GM13976 (cell line): Measurements from ENCODE around the gene PHGDH.

Experiments
- DNase-seq: peaks from one replicate; pipeline ENCODE4 v3.0.0; 2012; ENCODE audit warnings: low spot score
- in situ Hi-C: fragments of 300-500 bp; cut with MboI; formaldehyde crosslinking; loops from one replicate; pipeline ENCODE4 v1.12.0; 2022; ENCODE audit warnings: low sequenced_read_pairs, mixed read lengths, inconsistent platforms; ENCODE audit not compliant: unreplicated experiment
- TF ChIP-seq, protein P1 (sequence below): IDR thresholded peaks from 2 replicates; pipeline ENCODE4 v1.5.1; 2012; ENCODE audit warnings: borderline replicate concordance, mild to moderate bottlenecking; ENCODE audit not compliant: insufficient read depth; ENCODE audit errors: extremely low read depth, missing control alignments, control extremely low read depth

PHGDH gene

GRCh38 chr1:119733754-119734153 lies 22.0 kb downstream of the PHGDH start:
- in situ Hi-C loops, result no loop called here
- no peak for DNase-seq
- TF ChIP-seq, protein P1, sequence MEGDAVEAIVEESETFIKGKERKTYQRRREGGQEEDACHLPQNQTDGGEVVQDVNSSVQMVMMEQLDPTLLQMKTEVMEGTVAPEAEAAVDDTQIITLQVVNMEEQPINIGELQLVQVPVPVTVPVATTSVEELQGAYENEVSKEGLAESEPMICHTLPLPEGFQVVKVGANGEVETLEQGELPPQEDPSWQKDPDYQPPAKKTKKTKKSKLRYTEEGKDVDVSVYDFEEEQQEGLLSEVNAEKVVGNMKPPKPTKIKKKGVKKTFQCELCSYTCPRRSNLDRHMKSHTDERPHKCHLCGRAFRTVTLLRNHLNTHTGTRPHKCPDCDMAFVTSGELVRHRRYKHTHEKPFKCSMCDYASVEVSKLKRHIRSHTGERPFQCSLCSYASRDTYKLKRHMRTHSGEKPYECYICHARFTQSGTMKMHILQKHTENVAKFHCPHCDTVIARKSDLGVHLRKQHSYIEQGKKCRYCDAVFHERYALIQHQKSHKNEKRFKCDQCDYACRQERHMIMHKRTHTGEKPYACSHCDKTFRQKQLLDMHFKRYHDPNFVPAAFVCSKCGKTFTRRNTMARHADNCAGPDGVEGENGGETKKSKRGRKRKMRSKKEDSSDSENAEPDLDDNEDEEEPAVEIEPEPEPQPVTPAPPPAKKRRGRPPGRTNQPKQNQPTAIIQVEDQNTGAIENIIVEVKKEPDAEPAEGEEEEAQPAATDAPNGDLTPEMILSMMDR, result no peak

- in situ Hi-C loops, result no loop called here
- no peak for DNase-seq
- TF ChIP-seq, protein P1, result no peak
Measured at GRCh38 chr1:119735217-119735616, 23.5 kb downstream of the PHGDH start.

- TF ChIP-seq, protein P1, result no peak
- DNase-seq, result no peak
- in situ Hi-C loops, result no loop called here
Measured at GRCh38 chr1:119736649-119737039, 24.9 kb downstream of the PHGDH start.

DNA sequence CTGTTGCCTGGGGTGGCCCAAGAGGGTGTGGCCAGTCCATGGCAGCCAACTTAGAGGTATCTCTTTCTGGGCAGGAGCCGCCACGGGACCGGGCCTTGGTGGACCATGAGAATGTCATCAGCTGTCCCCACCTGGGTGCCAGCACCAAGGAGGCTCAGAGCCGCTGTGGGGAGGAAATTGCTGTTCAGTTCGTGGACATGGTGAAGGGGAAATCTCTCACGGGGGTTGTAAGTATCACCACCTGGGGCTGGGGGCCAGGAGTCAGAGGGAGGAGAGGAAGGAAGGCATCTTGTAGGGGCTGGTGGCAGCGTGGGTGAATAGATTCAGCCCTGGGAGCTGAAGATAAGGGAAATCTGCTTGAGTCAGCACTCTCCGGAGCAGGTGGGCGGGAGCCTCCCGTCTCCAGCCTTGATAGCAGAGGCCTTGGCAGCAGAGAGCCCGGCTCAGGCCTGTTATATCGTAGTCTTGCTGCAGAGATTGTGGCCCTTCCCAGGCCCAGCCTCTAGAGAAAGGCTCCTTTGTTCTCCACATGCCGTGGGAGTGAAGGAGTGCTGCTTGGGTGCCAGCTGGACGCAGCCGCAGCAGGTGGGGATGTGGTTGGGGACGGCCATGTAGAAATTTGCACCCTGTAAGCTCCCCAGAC lies 25.4 kb downstream of the PHGDH start:
- in situ Hi-C loops, result no loop called here
- TF ChIP-seq, protein P1, result no peak
- DNase-seq, result no peak

- TF ChIP-seq, protein P1, result no peak
- in situ Hi-C loops, result no loop called here
- no peak for DNase-seq
Measured at GRCh38 chr1:119738100-119738720, 26.5 kb downstream of the PHGDH start.

DNA sequence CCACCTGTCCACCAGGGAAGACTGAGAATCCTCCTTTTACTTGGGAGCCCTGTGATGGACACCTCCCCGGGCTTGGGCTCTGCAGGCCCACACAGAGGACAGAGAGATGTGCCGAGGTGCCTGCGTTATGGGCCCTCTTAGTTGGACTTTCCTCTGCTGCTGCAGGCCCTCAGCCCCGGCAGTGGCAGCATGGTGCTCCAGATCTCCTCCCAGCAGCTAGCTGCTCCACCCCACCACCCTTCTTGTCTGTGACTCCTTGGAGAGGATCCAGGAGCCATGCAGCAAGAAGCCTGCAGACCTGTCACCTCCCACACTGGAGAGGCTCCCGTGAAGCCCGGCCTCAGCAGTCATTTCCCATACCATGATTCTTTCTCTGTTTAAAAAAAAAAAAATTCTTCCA lies 27.4 kb downstream of the PHGDH start:
- TF ChIP-seq, protein P1, result no peak
- no peak for DNase-seq
- in situ Hi-C loops, result no loop called here
